Right lobe of liver (tissue), 4 donors: ENCODE measurements around the gene A2M.
A peak's percentile ranks its signal among the peaks of the same experiment; 100 is the strongest.

ENCODE experiments used
- CTCF ChIP-seq, 4 donors: fragments of 200-600 bp in 3 of 4; fragments of 450-650 bp in 1 of 4; IDR thresholded peaks; one replicate each; pipeline versions ENCODE4 v1.5.1 to v1.8.0; 2016 to 2022; ENCODE audit warnings: antibody characterized with exemption in 4 of 4, mild to moderate bottlenecking in 2 of 4
- POLR2A ChIP-seq: fragments of 450-650 bp; IDR thresholded peaks from one replicate; pipeline ENCODE4 v1.6.1; 2017; ENCODE audit warnings: antibody characterized with exemption, mild to moderate bottlenecking
- donor health status: DM: no; HTN: no; CAD: no.
- donor health status: DM: no; HTN: no; CAD: no.
- donor health status: DM: no; HTN: yes; CAD: no.

- TF ChIP-seq CTCF (IDR thresholded peaks at IDR 0.05), result no peak
- peak; percentile 6 for TF ChIP-seq POLR2A
Observed at GRCh38 chr12:9104087-9104486, 11.6 kb downstream of the A2M start.
